Activated CD4-positive, alpha-beta T cell treated with anti-CD3 and anti-CD28 coated beads for 48 hours (primary cell): ENCODE data around the gene CD8B2.
A peak's percentile ranks its signal among the peaks of the same experiment; 100 is the strongest.
"Not testable (repeated sequence)": the region's sequence is repeated elsewhere in the genome, so short reads cannot be mapped to it uniquely, and the experiment has no call there.

Experiments
- DNase-seq: peaks from one replicate; pipeline ENCODE4 v3.0.0-alpha.2; 2020

CD8B2 gene

DNA sequence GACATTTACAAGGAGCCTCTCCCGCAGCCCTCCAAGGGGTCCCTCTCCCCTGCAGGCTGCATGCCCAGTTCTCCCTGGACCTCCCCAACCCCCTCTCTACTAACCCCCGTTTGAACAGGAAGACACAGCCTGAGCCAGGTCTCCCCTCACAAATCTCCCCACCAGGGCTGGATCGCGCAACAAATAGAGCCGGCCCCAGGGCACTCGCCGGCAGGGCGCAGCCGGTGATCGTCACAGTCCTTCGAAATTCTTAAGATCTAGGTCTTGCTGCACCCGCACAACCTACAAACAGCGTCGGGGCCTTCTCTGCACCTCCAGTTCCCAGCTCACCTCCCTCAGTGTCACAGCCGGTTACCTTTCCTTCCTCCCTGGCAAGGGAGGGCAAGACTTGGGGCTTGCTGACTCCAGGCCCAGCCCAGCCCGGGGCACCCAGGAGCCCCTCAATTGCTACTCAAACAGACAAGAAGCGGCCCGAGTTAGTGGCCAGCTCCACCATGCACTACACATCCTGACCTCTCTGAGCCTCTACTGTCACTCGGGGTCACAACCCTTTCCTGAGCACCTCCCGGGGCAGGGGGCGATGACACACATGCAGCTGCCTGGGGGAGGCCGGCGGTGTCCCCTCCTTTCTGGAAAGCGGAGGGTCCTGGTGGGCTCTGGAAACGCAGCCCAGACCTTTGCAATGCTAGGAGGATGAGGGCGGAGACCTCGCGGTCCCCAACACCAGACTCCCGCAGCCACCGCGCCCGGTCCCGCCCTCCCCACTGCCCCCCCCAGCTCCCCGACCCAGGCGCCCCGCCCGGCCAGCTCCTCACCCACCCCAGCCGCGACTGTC lies at the start of gene CD8B2:
TSS of gene CD8B2 (plus strand) at position 814 of the 835 bp plus-strand sequence. CDS start 63 bp downstream, outside the sequence.
- DNase-seq: not testable (repeated sequence)

DNA sequence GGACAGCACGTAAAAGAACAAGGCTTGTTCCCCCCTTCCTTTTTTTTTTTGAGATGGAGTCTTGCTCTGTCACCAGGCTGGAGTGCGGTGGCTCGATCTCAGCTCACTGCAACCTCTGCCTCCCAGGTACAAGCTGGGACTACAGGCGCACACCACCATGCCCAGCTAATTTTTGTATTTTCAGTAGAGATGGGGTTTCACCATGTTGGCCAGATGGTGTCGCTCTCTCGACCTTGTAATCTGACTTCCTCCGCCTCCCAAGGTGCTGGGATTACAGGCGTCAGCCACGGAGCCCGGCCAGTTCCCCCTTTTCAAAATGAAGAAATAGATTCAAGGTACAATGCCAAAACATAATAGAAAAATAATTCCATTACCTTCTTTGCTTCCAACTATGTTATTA lies 25.3 kb upstream of the CD8B2 start:
- DNase-seq: peak; percentile 29

GRCh38 chr2:106467516-106467915 lies 19.6 kb upstream of the CD8B2 start:
- DNase-seq: not testable (repeated sequence)

- DNase-seq: not testable (repeated sequence)
Measured at GRCh38 chr2:106468107-106468506, 19.1 kb upstream of the CD8B2 start, which contains the start of gene RGPD3. Gene RGPD3, minus strand, starts transcription at chr2:106468413. Its CDS starts 125 bp downstream, at chr2:106468288.

DNA sequence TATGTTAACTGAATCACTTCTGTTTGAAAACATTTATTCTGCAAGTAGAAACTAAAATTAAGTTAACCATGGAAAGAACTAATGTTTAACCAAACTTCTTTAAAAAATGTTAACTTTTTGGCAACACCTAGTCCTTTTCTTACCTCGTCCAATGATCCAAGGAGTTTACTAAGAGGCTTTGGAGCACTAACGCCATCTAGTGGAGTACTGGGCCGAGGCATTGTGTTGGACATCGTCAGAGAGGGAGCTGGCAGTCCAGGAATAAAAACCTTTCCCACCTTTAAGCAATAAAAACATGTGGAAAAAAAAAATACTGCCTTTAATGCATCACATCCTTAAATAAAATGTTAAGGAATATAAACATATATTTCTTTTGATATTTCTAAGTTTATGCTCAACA lies 16.5 kb upstream of the CD8B2 start:
- DNase-seq: peak; percentile 72

- DNase-seq: not testable (repeated sequence)
Measured at GRCh38 chr2:106477647-106478046, 9.5 kb upstream of the CD8B2 start.

- not testable (repeated sequence) for DNase-seq
Measured at GRCh38 chr2:106479563-106479962, 7.6 kb upstream of the CD8B2 start.

DNA sequence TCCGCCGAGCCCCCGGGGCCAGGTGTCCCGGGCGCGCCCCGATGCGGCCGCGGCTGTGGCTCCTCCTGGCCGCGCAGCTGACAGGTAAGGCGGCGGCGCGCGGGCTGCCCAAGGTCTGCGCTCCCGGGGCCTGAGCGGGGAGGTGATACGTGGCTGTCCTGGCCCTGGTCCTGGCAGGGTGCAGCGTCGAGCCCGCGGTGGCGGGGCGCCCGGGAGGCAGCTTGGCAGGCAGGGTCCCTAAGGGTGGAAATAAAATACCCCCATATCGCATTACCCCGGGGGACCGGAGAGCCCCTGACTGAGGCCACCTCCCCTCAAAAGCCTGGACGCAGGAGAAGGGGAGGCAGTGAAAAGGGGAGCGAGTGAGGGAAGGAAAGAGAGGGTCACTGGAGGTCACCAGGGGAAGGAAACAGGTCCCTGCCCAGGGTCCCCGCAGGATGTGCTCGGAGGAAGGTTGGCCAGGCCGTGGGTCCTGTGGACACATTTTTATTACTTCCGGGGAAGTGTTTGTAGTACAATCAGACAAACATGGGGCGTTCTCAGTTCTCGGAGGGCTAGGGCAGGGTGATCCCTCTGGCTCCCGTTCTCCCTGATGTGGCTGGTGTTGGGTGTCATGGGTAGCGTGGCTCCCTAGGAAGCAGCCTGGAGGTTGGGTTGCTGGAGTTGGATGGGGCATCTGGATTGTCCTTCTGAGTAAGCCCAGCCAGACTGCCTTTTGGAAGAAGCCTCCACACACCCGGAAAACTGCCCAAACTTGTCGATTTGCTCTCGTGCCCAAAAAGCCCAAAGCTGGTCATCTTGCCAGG lies 425 bp downstream of the CD8B2 start:
- DNase-seq: not testable (repeated sequence)

DNA sequence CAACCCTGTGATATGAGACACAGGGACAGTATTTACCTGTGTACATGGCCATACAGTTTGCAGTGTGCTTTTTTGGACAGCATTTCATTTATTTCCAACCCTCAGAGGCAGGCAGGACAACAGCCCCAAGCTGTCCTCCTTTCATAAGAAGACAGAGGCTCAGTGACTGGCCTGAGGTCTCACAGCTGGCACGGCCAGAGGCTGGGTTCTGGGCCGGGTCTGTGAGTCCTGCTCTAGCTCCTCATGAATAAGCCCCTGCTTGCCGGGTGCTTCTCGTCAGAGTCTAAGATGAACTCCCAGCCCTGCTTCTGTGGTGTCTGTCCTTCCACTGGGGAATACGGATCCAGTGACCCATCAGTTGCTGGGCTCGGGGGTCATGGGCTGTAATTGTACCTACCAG lies 2.5 kb downstream of the CD8B2 start:
- not testable (repeated sequence) for DNase-seq

- not testable (repeated sequence) for DNase-seq
Measured at GRCh38 chr2:106492399-106492798, 5.2 kb downstream of the CD8B2 start.

- DNase-seq: not testable (repeated sequence)
Measured at GRCh38 chr2:106492913-106493312, 5.7 kb downstream of the CD8B2 start.

GRCh38 chr2:106498549-106498948 lies 11.4 kb downstream of the CD8B2 start:
- DNase-seq: not testable (repeated sequence)

DNA sequence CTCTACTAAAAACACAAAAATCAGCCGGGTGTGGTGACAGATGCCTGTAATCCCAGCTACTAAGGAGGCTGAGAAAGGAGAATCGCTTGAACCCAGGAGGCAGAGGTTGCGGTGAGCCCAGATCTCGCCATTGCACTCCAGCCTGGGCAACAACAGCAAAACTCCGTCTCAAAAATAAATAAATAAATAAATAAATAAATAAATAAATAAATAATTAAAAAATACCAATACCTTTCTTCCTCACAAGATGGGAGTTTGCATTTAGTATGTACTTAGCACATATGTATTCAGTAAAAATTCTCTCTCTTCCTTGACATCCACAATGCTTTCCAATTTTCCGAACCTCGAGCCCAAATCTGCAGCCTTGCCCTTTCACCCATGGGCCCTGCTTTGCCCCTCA lies 13.2 kb downstream of the CD8B2 start:
- not testable (repeated sequence) for DNase-seq

DNA sequence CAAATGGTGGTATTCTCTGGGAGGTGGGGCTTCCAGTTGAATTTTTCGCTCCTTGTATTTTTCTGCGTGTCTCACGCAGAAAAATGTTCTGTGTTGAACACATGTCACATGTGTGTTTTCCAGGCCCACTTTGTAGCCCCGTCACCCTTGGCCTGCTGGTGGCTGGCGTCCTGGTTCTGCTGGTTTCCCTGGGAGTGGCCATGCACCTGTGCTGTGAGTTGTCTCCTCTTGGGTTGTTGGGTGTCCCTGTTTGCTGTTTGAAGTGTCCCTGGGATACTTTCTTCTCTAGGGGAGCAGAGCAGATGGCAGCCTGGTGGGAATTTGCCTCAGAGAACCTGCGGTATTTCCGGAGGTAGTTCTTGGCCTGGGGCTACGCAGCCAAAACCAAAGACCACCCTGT lies 15.2 kb downstream of the CD8B2 start:
- DNase-seq: not testable (repeated sequence)

GRCh38 chr2:106504192-106504591 lies 17.0 kb downstream of the CD8B2 start:
- DNase-seq: not testable (repeated sequence)

DNA sequence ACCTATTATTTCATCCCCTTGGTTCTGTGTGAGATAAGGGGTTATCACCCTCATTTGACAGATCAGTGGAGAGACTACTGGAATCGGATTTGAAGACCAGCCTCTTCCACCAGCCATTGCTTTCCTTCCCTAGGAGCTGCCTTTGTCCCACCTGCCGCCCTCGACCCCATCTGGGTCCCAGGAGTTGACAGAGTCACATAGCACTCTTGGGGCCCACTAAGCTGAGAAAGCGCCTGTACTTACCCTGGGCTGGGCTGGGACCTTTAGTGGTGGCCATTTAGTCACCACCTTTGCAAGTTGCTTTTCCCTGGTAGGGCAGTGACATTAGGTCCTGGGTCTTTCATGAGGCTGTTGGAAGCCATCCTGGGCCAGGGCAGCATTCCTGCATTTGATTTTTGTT lies 17.6 kb downstream of the CD8B2 start:
- not testable (repeated sequence) for DNase-seq

GRCh38 chr2:106506002-106506687 lies 19.0 kb downstream of the CD8B2 start:
- DNase-seq: not testable (repeated sequence)

DNA sequence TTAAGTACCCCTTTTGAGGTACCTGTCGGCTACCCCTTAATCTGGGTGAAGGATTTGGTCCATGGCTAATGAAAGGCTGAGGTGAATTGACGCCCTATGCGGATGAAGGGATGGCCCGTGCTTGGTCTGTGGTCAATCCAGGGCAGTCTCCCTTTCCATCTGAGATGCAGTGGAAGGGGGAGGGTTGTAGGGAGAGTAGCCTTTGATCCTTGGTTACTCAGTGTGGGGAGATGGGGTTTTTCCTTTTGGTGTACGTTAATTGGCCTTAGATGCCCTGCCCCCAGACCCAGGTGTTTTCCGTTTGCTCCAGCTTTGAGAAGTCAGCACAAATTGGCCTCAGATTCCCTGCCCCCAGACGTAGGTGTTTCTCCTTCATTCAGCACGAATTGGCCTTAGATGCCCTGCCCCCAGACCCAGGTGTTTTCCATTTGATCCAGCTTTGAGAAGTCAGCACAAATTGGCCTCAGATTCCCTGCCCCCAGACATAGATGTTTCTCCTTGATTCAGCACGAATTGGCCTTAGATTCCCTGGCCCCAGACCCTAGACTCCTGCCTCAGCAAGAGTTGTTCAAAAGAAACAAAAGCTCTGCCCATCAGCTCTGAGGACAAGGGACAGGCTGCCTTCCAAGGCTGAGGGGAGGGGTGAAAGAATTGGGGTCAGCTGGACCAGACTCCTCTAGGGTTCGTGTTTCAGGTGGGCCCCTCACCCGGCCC lies 21.7 kb downstream of the CD8B2 start:
- not testable (repeated sequence) for DNase-seq

- not testable (repeated sequence) for DNase-seq
Measured at GRCh38 chr2:106509374-106509770, 22.2 kb downstream of the CD8B2 start.

GRCh38 chr2:106510791-106511190 lies 23.6 kb downstream of the CD8B2 start:
- DNase-seq: not testable (repeated sequence)

DNA sequence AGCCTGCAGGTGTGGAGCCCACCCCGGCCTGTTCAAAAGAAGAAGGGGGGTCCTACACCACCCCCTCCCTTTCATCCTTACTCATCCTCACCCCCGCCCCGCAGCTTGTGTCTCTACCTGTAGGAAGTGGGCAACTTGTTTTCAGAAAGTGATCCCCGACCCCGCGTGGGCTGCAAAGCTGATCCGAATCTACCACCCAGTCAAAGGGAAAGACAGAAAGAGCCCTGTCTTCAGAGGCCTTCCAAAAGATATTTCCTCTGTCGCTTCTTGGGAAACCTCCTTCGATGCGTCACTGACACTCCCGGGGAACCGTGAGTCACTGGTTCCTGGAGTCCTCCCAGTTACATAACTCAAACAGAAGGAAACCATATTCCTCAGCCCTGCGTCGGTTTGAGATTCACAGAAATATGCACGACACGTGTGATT lies 24.3 kb downstream of the CD8B2 start:
- peak; percentile 61 for DNase-seq

- DNase-seq: not testable (repeated sequence)
Measured at GRCh38 chr2:106511934-106512333, 24.8 kb downstream of the CD8B2 start.
